SK-MEL-5 (cell line): Measurements from ENCODE around the gene NEU2. TPM values are rescaled to one million over a fixed set of nuclear protein-coding genes. Genes with fewer than 3 reads are reported as not detected.

Experiments used
- DNase-seq: peaks from one replicate; pipeline ENCODE4 v3.0.0-alpha.2; 2016; ENCODE audit warnings: low read depth, low spot score
- in situ Hi-C: cut with HindIII; loops from 2 replicates; pipeline ENCODE4 v1.10.0; 2016; ENCODE audit warnings: low sequenced_read_pairs, high pct_unique_total_duplicates, low pct_unique_long_range_greater_than_20kb
- total RNA-seq: library from RNA; depleted of rRNA; stranded (reverse); fragments of >200 nt; shearing (Covaris generic); gene quantifications from 2 replicates; pipeline ENCODE4 v1.2.3, GENCODE V29; 2014

NEU2 gene
- total RNA-seq, 1 experiment from 2014 or later, result not detected

- in situ Hi-C loops, result no loop called here
- DNase-seq, result no peak
Observed at GRCh38 chr2:233023761-233024410, 8.6 kb upstream of the NEU2 start.

- in situ Hi-C loops, result no loop called here
- no peak for DNase-seq
Observed at GRCh38 chr2:233025706-233026105, 6.8 kb upstream of the NEU2 start.

DNA sequence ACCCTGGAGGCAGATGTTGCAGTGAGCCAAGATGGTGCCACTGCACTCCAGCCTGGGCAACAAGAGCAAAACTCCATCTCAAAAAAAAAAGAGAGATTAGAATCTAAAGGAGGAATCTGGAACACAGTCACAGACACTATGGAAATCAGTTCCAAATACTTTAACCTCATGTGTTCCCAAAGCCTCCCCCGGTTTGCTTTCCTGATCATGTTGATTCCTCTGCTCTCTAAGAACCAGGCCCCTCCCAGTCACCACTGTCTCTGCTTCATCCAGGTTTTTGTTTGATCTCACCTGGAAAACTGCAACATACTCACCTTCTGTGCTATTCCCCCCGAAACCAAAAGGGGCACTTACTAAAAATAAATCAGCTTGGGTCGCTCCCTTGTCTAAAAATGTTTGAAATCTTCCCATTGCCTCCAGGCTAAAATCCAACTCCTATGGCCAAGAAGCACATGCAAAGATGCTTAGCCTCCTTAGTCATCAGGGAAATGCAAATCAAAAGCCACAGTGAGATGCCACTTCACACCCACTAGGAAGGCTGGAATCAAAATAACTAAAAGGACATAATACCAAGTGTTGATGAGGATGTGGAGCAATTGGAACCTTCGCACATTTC, 6.2 kb upstream of the NEU2 start:
- in situ Hi-C loops, result no loop called here
- DNase-seq, result no peak

- in situ Hi-C loops, result no loop called here
- no peak for DNase-seq
Observed at GRCh38 chr2:233029321-233029720, 3.2 kb upstream of the NEU2 start.

DNA sequence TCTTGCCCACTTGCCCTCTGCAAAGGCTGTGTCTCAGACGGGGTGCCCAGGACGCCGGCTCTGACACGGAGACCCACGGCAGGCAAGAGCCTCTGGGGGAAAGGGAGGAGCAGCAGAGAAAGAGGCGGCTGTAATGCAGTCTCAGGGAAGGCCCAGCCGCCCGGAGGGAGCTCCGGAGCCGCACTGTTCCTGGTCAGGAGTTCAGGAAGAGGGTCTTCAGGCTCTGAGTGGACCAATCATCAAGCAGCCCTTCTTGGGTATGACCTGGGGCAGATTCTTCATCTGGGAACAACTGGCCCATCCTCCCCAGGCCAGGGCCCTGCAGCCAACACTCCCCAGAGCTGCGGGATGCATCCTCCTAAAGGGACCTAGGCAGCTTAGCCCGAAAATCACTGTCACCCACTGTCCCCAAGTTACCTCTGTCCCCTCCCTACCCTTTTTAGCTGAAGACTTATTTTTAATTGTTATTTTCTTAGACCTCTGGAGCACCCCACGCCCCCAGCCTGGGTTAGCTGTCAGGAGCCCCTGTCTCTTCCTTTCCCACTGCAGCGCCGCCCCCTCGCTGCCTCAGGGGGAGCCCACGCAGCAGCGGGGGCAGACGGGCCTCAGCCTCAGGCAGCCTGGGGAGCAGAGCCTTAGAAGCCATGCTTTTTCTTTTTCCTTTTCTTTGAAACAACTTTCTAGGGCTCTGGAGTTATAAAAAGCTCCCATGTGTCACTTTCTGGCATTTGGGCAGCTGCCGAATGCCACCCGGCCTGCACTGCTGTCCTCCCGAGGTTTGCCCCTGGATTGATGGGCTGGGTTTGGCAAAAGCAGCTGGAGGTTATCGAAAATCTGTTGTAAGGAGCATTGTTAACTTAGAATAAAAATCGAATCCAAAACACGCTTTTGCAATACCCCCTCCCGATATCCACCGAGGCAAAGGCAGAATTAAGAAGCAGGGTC, 644 bp upstream of the NEU2 start:
- DNase-seq, result no peak
- in situ Hi-C loops, result no loop called here

DNA sequence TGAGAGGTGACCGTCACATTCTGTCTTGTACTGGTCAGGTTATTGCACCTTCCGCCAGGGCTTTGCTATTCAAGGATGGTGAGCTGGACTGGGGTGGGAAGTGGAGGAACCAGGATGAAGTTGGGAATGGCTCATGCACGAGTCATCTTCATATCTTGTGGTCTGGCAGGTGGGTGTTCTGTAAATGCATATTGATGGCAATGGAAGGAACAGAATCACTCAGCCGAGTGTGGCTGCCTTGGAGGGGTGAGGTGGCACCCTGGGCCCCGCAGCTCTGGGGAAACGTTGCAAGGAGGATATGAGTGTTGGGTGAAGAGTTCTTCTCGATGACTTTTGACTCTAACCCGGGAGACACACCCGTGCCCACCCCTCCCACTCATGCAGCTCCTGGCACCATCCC, 1.2 kb downstream of the NEU2 start:
- no peak for DNase-seq
- in situ Hi-C loops, result no loop called here

DNA sequence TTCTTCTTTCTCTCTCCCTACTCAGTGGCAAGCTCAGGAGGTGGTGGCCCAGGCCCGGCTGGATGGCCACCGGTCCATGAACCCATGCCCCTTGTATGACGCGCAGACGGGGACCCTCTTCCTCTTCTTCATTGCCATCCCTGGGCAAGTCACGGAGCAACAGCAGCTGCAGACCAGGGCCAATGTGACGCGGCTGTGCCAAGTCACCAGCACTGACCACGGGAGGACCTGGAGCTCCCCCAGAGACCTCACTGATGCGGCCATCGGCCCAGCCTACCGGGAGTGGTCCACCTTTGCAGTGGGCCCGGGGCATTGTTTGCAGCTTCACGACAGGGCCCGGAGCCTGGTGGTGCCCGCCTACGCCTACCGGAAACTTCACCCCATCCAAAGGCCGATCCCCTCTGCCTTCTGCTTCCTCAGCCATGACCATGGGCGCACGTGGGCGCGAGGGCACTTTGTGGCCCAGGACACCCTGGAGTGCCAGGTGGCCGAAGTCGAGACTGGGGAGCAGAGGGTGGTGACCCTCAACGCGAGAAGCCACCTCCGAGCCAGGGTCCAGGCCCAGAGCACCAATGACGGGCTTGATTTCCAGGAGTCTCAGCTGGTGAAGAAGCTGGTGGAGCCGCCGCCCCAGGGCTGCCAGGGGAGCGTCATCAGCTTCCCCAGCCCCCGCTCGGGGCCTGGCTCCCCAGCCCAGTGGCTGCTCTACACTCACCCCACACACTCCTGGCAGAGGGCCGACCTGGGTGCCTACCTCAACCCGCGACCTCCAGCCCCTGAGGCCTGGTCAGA, 1.8 kb downstream of the NEU2 start:
- in situ Hi-C loops, result no loop called here
- DNase-seq, result no peak

DNA sequence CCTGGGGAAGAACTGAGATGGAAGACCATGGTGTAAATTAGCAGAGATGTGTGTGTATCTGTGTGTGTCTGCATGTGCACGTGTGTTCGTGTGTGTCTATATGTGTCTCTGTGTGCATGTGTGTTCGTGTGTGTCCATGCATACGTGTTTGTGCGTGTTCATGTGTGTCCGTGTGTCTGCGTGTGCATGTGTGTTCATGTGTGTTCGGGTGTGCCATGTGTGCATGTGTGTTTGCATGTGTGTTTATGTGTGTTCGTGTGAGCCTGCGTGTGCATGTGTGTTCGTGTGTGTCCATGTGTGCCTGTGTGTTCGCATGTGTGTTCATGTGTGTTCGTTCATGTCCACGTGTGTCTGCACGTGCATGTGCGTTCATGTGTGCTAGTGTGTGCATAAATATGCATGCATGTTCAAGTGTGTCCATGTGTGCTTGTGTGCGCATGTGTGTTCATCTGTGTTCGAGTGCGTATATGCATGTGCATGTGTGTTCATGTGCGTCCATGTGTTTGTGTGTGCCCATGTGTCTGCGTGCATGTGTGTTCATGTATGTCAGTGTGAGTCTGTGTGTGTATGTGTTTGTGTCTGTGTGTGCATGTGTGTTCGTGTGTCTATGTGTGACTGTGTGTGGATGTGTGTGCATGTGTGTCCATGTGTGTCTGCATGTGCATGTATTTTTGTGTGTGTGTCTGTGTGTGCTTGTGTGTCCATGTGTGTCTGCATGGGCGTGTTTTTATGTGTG, 3.1 kb downstream of the NEU2 start:
- in situ Hi-C loops, result no loop called here
- no peak for DNase-seq

GRCh38 chr2:233036162-233036838, 3.8 kb downstream of the NEU2 start:
- in situ Hi-C loops, result no loop called here
- DNase-seq, result no peak

DNA sequence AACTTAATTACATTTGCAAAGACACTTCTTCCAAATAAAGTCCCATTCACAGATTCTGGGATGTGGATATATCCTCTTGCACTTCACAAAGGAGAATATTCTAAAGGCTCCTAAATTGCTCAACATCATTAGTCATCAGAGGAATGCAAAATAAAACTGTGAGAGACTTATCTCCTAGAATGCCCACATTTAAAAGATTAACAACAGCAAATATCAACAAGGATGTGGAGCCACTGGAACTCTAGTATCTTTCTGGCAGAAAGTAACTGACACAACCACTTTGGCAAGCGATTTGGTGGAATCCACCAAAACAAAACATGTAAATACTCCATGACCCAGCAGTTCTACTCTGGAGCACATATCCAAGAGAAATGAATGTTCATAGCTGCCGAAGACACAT, 4.6 kb downstream of the NEU2 start:
- no peak for DNase-seq
- in situ Hi-C loops, result no loop called here

- in situ Hi-C loops, result no loop called here
- no peak for DNase-seq
Observed at GRCh38 chr2:233039212-233039845, 6.9 kb downstream of the NEU2 start.

GRCh38 chr2:233039846-233040530, 7.5 kb downstream of the NEU2 start:
- DNase-seq, result no peak
- in situ Hi-C loops, result no loop called here

- in situ Hi-C loops, result no loop called here
- no peak for DNase-seq
Observed at GRCh38 chr2:233040571-233040970, 8.1 kb downstream of the NEU2 start.

GRCh38 chr2:233041722-233042323, 9.4 kb downstream of the NEU2 start:
- in situ Hi-C loops, result no loop called here
- no peak for DNase-seq

GRCh38 chr2:233042549-233042948, 10.1 kb downstream of the NEU2 start:
- DNase-seq, result no peak
- in situ Hi-C loops, result no loop called here
